DND-41 (cell line): ENCODE results near the gene SRC.

Experiments used
- ATAC-seq: fragments of 200-7000 bp; cut with Tn5 transposase; 3 replicates; pipeline ENCODE4 v1.9.1; 2021; ENCODE audit warnings: low read depth; ENCODE audit not compliant: insufficient read depth
- DNase-seq: peaks from one replicate; pipeline ENCODE4 v3.0.0-alpha.2; 2020
- H2AFZ ChIP-seq: 2 replicates; pipeline ENCODE4 v1.6.0; 2012; ENCODE audit warnings: low read depth, low read length
- H3K27ac ChIP-seq: 2 replicates; pipeline ENCODE4 v1.5.1; 2012; ENCODE audit warnings: low read length, inconsistent platforms
- H3K27me3 ChIP-seq: fragments of 200-600 bp; sonication (generic); 2 replicates; pipeline ENCODE4 v1.6.0; 2012; ENCODE audit warnings: low read length, mild to moderate bottlenecking, inconsistent platforms; ENCODE audit not compliant: insufficient read depth, poor library complexity
- H3K36me3 ChIP-seq: 2 replicates; pipeline ENCODE4 v1.5.1; 2012; ENCODE audit warnings: low read length, inconsistent platforms; ENCODE audit not compliant: insufficient read depth
- H3K4me1 ChIP-seq: 2 replicates; pipeline ENCODE4 v1.5.1; 2012; ENCODE audit warnings: mild to moderate bottlenecking, low read length; ENCODE audit not compliant: insufficient read depth
- H3K4me2 ChIP-seq: 2 replicates; pipeline ENCODE4 v1.6.0; 2012; ENCODE audit warnings: mild to moderate bottlenecking, moderate library complexity, low read length, inconsistent platforms; ENCODE audit not compliant: insufficient read depth
- H3K4me3 ChIP-seq, 2 experiments: fragments of 200-600 bp in 1 of 2; shearing (Covaris generic) in 1 of 2; 2 replicates each; pipeline ENCODE4 v1.5.1; 2012 to 2016; ENCODE audit warnings: inconsistent platforms in 2 of 2, low read length in 2 of 2, mild to moderate bottlenecking in 2 of 2, low read depth in 1 of 2, moderate library complexity in 1 of 2
- H3K79me2 ChIP-seq: 2 replicates; pipeline ENCODE4 v1.6.0; 2012; ENCODE audit warnings: low read length, inconsistent platforms; ENCODE audit not compliant: insufficient read depth
- H3K9ac ChIP-seq: 2 replicates; pipeline ENCODE4 v1.6.0; 2012; ENCODE audit warnings: low read depth, mild to moderate bottlenecking, inconsistent platforms, low read length, moderate library complexity
- H3K9me3 ChIP-seq: 2 replicates; pipeline ENCODE4 v1.5.1; 2012; ENCODE audit warnings: low read length, moderate library complexity, mild to moderate bottlenecking, inconsistent platforms; ENCODE audit not compliant: insufficient read depth, severe bottlenecking
- H4K20me1 ChIP-seq: 2 replicates; pipeline ENCODE4 v1.6.0; 2012; ENCODE audit warnings: low read length; ENCODE audit not compliant: insufficient read depth
- CTCF ChIP-seq: IDR thresholded peaks from 2 replicates; pipeline ENCODE4 v1.5.1; 2012; ENCODE audit warnings: borderline replicate concordance, low read length, moderate library complexity, mild to moderate bottlenecking; ENCODE audit not compliant: poor library complexity, severe bottlenecking; ENCODE audit errors: extremely low read depth
- EZH2 ChIP-seq: IDR thresholded peaks from 3 replicates; pipeline ENCODE4 v1.6.1; 2012; ENCODE audit warnings: borderline replicate concordance, low read depth, mild to moderate bottlenecking, moderate library complexity, low read length, inconsistent platforms; ENCODE audit not compliant: severe bottlenecking

The SRC gene

GRCh38 chr20:37406010-37406998 is 60.4 kb downstream of the SRC start:
- Histone ChIP-seq H3K9me3 (no peaks in the 10 kb centered on the region), H3K4me1 (peaks cover 36% of the 10 kb centered on the region), H2AFZ (peak overlapping the region; percentile 93), H3K9ac (peak overlapping the region; percentile 61), H3K4me3 (peak overlapping the region; percentile 23 to 57; a peak in 3 of 4 replicates), H4K20me1 (no peaks in the 10 kb centered on the region), H3K27me3 (no peaks in the 10 kb centered on the region), H3K36me3 (no peaks in the 10 kb centered on the region), H3K27ac (peak overlapping the region; percentile 67), H3K79me2 (no peaks in the 10 kb centered on the region), H3K4me2 (peak overlapping the region; percentile 84)
- DNase-seq: peak; percentile 69
- TF ChIP-seq CTCF: no peak
- peak; percentile 80 for ATAC-seq

GRCh38 chr20:37407019-37407566 is 61.2 kb downstream of the SRC start:
- ATAC-seq (peak; percentile 40; the same call in 2 of the 3 replicates), DNase-seq (peak; percentile 45)
- Histone ChIP-seq H3K79me2 (no peaks in the 10 kb centered on the region), H3K36me3 (no peaks in the 10 kb centered on the region), H3K27ac (peak overlapping the region; percentile 67), H3K4me1 (peaks cover 44% of the 10 kb centered on the region), H3K27me3 (no peaks in the 10 kb centered on the region), H3K4me2 (peak overlapping the region; percentile 84), H2AFZ (peak overlapping the region; percentile 93), H3K9ac (peak overlapping the region; percentile 61), H3K9me3 (no peaks in the 10 kb centered on the region), H3K4me3 (peak overlapping the region; percentile 23 to 57; a peak in 3 of 4 replicates), H4K20me1 (no peaks in the 10 kb centered on the region)
- no peak for TF ChIP-seq CTCF
- no peak for TF ChIP-seq EZH2

- TF ChIP-seq CTCF: no peak
- no peak for TF ChIP-seq EZH2
- Histone ChIP-seq H2AFZ (peak overlapping the region; percentile 93; the same call in 1 of the 2 replicates), H3K36me3 (no peaks in the 10 kb centered on the region), H4K20me1 (no peaks in the 10 kb centered on the region), H3K27ac (no peak overlapping the region), H3K79me2 (no peaks in the 10 kb centered on the region), H3K9me3 (no peaks in the 10 kb centered on the region), H3K9ac (no peak overlapping the region), H3K4me1 (peaks cover 49% of the 10 kb centered on the region), H3K4me2 (0 out of 2 replicates have a peak overlapping the region, but pooled peaks have one; percentile 84), H3K4me3 (no peak overlapping the region), H3K27me3 (no peaks in the 10 kb centered on the region)
- ATAC-seq: no peak
- no peak for DNase-seq
Measured at GRCh38 chr20:37407573-37408002, 61.6 kb downstream of the SRC start.
